CD4-positive, alpha-beta T cell (primary cell): ENCODE results near the gene GTSF1L. TPM values are rescaled to one million over a fixed set of nuclear protein-coding genes. Genes with fewer than 3 reads are reported as not detected.

Experiments used
- ATAC-seq: fragments of 200-7000 bp; cut with Tn5 transposase; one replicate; pipeline ENCODE4 v1.10.0; 2022; ENCODE audit warnings: mild to moderate bottlenecking; ENCODE audit not compliant: poor library complexity
- CTCF ChIA-PET: fragments of 350-600 bp; sonication (Branson Sonifier 250); formaldehyde crosslinking; loops from one replicate; lab custom pipeline; 2021; ENCODE audit warnings: antibody characterized with exemption, inconsistent platforms; lab: Charles Lee
- POLR2A ChIA-PET: fragments of 350-600 bp; sonication (Branson Sonifier 250); formaldehyde crosslinking; loops from one replicate; lab custom pipeline; 2021; ENCODE audit warnings: antibody characterized with exemption, inconsistent platforms; lab: Charles Lee
- DNase-seq, 14 experiments: peaks; one replicate each; pipeline ENCODE4 v3.0.0-alpha.2; 2013 to 2020; ENCODE audit warnings: mixed read lengths in 2 of 14
- H3K27ac ChIP-seq, 2 donors: one replicate each; pipeline versions ENCODE4 v1.5.1 to v1.7.0; 2013; ENCODE audit warnings: low read length in 2 of 2, low read depth in 1 of 2, mild to moderate bottlenecking in 1 of 2
- H3K27me3 ChIP-seq, 2 experiments: 1 replicate in 1 of 2; 2 replicates in 1 of 2; pipeline versions ENCODE4 v1.6.1 to v1.7.0; 2013; ENCODE audit warnings: low read length in 2 of 2, control low read depth in 1 of 2, mild to moderate bottlenecking in 1 of 2, moderate library complexity in 1 of 2; ENCODE audit not compliant: insufficient read depth in 2 of 2, control insufficient read depth in 1 of 2
- H3K36me3 ChIP-seq: one replicate; pipeline ENCODE4 v1.6.1; 2013; ENCODE audit warnings: low read length, control low read depth; ENCODE audit not compliant: insufficient read depth
- H3K4me1 ChIP-seq: one replicate; pipeline ENCODE4 v1.6.1; 2013; ENCODE audit warnings: low read length, control low read depth; ENCODE audit not compliant: insufficient read depth
- H3K4me3 ChIP-seq: one replicate; pipeline ENCODE4 v1.5.1; 2013; ENCODE audit warnings: mild to moderate bottlenecking, low read length, moderate library complexity
- H3K9me3 ChIP-seq, 2 experiments: 1 replicate in 1 of 2; 2 replicates in 1 of 2; pipeline versions ENCODE4 v1.6.1 to v1.7.0; 2013; ENCODE audit warnings: low read length in 2 of 2, mild to moderate bottlenecking in 2 of 2, control low read depth in 1 of 2, moderate library complexity in 1 of 2; ENCODE audit not compliant: control insufficient read depth in 1 of 2, insufficient read depth in 1 of 2
- H3K27ac Mint-ChIP-seq: one replicate; pipeline ENCODE4 v1.8.0; 2020; ENCODE audit warnings: mixed read lengths
- H3K27me3 Mint-ChIP-seq: one replicate; pipeline ENCODE4 v1.8.0; 2021; ENCODE audit warnings: mixed read lengths
- H3K36me3 Mint-ChIP-seq: one replicate; pipeline ENCODE4 v1.8.0; 2021; ENCODE audit warnings: low read depth, mixed read lengths
- H3K4me1 Mint-ChIP-seq: one replicate; pipeline ENCODE4 v1.8.0; 2021; ENCODE audit warnings: low read depth, mixed read lengths
- H3K4me3 Mint-ChIP-seq: one replicate; pipeline ENCODE4 v1.8.0; 2020; ENCODE audit warnings: mild to moderate bottlenecking, mixed read lengths
- H3K9me3 Mint-ChIP-seq: one replicate; pipeline ENCODE4 v1.8.0; 2020; ENCODE audit warnings: mixed read lengths
- CTCF ChIP-seq: fragments of 200-600 bp; IDR thresholded peaks from one replicate; pipeline ENCODE4 v1.8.0; 2022; ENCODE audit warnings: antibody characterized with exemption, mild to moderate bottlenecking
- intact Hi-C, 2 experiments: fragments of 100-400 bp; cut with DNase I in 1 of 2; cut with micrococcal nuclease in 1 of 2; formaldehyde crosslinking; loops; one replicate each; pipeline versions ENCODE4 v1.15.1 to v1.9.0; 2023 to 2025; cut with DNase I, micrococcal nuclease
- total RNA-seq, 174 experiments: library from RNA in 2 of 174; stranded (reverse) in 2 of 174; gene quantifications; one replicate each; pipeline ENCODE4 v1.2.3 and lab custom pipeline; 2021 to 2026

Gene GTSF1L
- total RNA-seq, 2 experiments from 2014 or later = not detected

- Histone ChIP-seq H3K36me3 (no peaks in the 10 kb centered on the region), H3K4me3 (no peak overlapping the region), H3K27me3 (no peaks in the 10 kb centered on the region), H3K4me1 (peaks cover 22% of the 10 kb centered on the region), H3K9me3 (no peaks in the 10 kb centered on the region), H3K27ac (no peak overlapping the region)
- Mint-ChIP-seq H3K4me1 (peaks cover 38% of the 10 kb centered on the region), H3K36me3 (no peaks in the 10 kb centered on the region), H3K27ac (peak overlapping the region; percentile 61), H3K27me3 (no peaks in the 10 kb centered on the region), H3K9me3 (no peaks in the 10 kb centered on the region), H3K4me3 (no peak overlapping the region)
- no peak for ATAC-seq
- intact Hi-C loops = no loop called here
- CTCF ChIA-PET = no interaction called here
- no peak for TF ChIP-seq CTCF
- no peak for DNase-seq
- POLR2A ChIA-PET = interaction anchor here (1.1 kb wide), 1 partner anchor 11 kb away, joined by 4 read pairs; no protein-coding TSS in a partner anchor
Measured at GRCh38 chr20:43717616-43717995, 9.2 kb downstream of the GTSF1L start.

- intact Hi-C loops = no loop called here
- Histone ChIP-seq H3K27ac (no peak overlapping the region), H3K4me1 (peaks cover 17% of the 10 kb centered on the region), H3K4me3 (no peak overlapping the region), H3K9me3 (no peaks in the 10 kb centered on the region), H3K27me3 (no peaks in the 10 kb centered on the region), H3K36me3 (no peaks in the 10 kb centered on the region)
- H3K4me1 Mint-ChIP-seq = peaks cover 32% of the 10 kb centered on the region
- ChIA-PET POLR2A (interaction anchor here (1.1 kb wide), 1 partner anchor 11 kb away, joined by 4 read pairs; no protein-coding TSS in a partner anchor), CTCF (no interaction called here)
- no peaks in the 10 kb centered on the region for H3K36me3 Mint-ChIP-seq
- TF ChIP-seq CTCF = no peak
- no peak for DNase-seq
- no peaks in the 10 kb centered on the region for H3K27me3 Mint-ChIP-seq
- ATAC-seq = no peak
- H3K4me3 Mint-ChIP-seq = no peak overlapping the region
- no peaks in the 10 kb centered on the region for H3K9me3 Mint-ChIP-seq
- no peak overlapping the region for H3K27ac Mint-ChIP-seq
Measured at GRCh38 chr20:43716757-43717615, 9.8 kb downstream of the GTSF1L start.

GRCh38 chr20:43716123-43716522, 10.7 kb downstream of the GTSF1L start:
- TF ChIP-seq CTCF = no peak
- H3K27me3 ChIP-seq = no peaks in the 10 kb centered on the region
- CTCF ChIA-PET = no interaction called here
- no peak overlapping the region for H3K27ac Mint-ChIP-seq
- H3K4me1 ChIP-seq = peaks cover 8% of the 10 kb centered on the region
- no peaks in the 10 kb centered on the region for H3K9me3 ChIP-seq
- H3K36me3 Mint-ChIP-seq = no peaks in the 10 kb centered on the region
- H3K9me3 Mint-ChIP-seq = no peaks in the 10 kb centered on the region
- H3K27me3 Mint-ChIP-seq = no peaks in the 10 kb centered on the region
- H3K36me3 ChIP-seq = no peaks in the 10 kb centered on the region
- DNase-seq (no peak), ATAC-seq (no peak)
- POLR2A ChIA-PET = no interaction called here
- H3K27ac ChIP-seq = no peak overlapping the region
- peaks cover 29% of the 10 kb centered on the region for H3K4me1 Mint-ChIP-seq
- intact Hi-C loops = no loop called here
- no peak overlapping the region for H3K4me3 Mint-ChIP-seq
- H3K4me3 ChIP-seq = no peak overlapping the region
